Hematopoietic multipotent progenitor cell treated with erythropoietin and hydrocortisone succinate and interleukin-3 and kit ligand, for 15 days (in vitro differentiated cells): ENCODE data around the gene KRT31.
"Not testable (repeated sequence)": the region's sequence is repeated elsewhere in the genome, so short reads cannot be mapped to it uniquely, and the experiment has no call there.

Experiments
- DNase-seq: peaks from one replicate; pipeline ENCODE4 v3.0.0-alpha.2; 2015; ENCODE audit warnings: low spot score

Gene KRT31

DNA sequence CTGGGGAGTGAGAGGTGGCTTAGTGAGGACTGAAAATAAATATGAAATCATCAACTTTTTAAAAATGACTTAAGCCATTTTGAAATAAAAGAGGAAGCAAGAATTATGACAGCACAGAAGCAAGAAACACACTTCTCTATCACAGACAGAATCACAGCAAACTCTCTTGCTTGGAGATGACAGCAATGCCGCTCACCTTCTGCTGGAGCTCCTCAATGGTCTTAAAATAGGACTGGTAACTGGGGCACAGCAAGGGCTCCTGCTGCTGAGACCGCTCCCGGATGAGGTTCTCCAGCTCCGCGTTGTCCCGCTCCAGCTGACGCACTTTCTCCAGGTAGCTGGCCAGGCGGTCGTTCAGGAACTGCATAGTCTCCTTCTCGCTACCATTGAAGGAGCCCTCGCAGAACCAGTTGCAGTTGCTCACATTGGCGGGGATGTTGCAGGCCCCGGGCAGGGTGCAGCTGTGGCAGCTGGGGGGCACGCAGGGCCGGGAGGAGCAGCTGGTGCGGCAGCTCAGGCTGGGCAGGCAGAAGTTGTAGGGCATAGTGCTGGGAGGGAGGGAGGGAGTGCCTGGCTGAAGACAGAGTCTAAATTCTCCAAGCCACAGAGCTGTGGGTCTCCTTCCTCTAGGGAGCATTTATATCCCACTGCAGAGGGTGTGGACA is at the start of gene KRT31:
KRT31 (minus strand) TSS at position 613 of the 665 bp plus-strand sequence; CDS start at position 544, 69 bp downstream.
- no peak for DNase-seq

DNA sequence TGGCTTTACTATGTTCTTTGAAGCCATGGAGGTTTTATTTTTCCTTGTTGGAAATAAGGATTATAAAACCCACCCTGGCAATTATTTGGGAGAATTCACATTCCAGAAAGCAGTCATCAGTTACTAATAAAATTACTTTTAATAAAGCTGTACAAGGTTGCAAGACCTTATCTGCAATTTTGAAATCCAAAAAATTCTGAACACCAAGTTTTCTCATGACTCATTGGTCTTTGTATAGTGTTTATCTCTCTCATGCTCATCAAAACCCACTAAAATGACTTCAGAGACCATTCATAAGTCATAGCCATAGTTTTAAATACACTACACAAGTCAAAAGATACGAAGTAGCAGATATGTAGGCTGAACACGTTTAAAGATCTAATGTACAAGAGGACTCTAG is 49.4 kb upstream of the KRT31 start:
- DNase-seq: no peak

DNA sequence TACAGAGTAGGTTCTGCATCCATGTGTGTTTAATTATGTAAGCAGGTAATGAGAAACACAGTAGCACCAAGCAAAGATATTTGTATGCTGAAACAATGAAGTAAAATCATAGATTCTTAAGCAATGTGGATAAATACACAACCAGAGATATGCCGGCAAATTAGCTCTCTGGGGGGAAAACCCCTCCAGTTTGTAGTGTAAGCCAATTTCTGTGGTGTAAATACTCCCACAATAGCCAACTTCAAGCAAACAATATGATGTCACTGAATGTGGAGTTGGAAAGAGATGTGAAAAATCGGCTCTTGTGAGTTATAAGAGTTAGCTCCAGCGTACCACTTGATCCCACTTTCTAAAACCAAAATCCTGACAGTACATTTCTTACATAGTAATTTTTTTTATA is 47.2 kb upstream of the KRT31 start:
- no peak for DNase-seq

DNA sequence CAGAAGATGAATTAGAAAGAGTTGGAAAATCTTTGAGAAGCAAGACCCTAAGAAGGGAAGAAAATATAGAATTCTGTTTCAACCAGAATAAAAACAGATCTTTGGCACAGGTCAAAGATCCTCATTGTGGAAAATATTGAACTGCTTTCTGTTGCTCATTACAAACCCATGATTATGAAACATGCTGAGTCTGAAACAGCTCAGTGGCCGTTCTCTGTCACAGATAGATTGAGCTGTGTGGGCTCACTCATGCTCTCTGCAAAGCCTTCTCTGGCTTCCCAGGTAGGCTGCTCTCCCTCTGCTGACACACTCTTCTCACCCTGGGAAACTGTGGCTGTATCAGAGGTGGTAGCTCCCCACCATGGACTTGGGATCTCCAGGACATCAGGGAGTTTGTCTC is 46.8 kb upstream of the KRT31 start:
- DNase-seq: no peak

DNA sequence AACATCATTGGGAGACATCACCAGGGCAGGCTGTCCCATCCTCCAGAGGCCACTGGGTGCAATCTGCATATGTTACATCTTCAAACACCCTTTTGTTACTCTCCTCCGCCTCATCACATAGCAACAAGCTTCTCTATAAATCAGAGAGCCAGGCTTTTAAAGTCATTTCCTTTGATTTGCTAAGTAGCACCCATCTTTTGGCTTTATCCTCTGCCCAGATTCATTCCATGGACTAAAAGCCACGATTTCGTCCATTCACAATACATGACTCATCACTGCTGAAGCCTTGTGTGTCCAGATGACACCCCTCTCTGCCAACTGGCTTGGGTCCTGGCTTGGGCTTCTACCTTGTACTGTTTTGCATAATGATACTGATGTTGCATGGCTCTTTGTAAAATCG is 45.3 kb upstream of the KRT31 start:
- no peak for DNase-seq

DNA sequence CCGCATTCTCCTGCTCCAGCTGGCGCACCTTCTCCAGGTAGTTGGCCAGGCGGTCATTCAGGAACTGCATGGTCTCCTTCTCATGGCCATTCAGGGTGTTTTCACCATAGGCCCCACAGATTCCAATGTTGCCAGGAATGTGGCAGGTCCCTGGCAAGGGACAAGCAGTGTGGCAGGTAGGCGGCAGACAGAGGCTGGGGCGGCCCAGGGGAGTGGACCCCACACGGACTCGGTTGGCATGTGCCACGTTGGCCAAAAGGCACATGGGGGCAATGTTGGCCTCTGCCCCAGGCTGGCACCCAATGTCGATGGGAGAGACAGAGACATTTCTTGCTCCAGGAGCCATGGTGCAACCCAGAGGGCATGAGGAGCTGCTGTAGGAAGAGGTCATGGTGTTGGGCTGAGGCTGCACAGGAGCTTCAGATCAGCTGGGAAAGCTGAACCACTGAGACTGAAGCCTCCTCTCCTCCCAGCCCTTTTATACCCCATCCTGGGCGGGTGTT is 43.2 kb upstream of the KRT31 start, which contains the start of gene KRT38:
KRT38 (minus strand) TSS at position 453 of the 503 bp plus-strand sequence; CDS start at position 391, 62 bp downstream.
- DNase-seq: no peak

DNA sequence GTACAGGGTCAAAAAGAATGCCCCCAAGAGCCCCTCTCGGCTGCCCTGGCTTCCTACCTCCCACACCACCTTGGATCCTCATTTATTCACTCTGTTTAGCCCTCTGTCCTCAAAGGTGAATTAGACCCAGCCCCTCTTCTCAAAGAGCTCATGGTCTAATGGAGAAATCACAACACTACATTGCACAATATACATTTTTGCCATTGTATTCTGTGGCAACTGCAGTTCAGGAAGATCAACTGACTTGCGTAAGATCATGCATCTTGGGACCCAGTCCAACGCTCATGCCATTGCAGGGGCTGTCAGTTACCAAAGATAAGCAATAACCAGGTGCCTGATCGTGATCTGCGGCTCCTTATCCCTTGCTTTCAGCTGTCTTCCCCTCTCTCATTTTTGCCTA is 42.0 kb upstream of the KRT31 start:
- DNase-seq: no peak

DNA sequence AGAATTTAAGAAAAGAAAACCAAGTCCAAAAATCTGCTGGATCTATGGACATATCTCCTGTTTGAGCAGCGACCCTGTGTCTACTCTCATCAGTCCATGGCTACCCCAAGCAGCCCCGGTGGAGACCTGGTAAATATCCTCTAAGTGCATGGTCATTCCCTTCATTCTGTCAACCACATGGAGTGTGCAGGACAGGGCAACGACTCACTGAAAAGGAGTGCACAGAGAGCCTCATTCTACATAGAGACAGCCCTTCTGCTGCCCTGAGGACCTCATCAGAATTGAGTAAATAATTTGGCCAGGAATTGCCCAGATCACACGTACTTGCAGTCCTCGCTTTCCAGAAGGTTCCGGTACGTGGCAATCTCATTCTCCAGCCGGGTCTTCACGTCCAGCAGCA is 40.4 kb upstream of the KRT31 start:
- no peak for DNase-seq

DNA sequence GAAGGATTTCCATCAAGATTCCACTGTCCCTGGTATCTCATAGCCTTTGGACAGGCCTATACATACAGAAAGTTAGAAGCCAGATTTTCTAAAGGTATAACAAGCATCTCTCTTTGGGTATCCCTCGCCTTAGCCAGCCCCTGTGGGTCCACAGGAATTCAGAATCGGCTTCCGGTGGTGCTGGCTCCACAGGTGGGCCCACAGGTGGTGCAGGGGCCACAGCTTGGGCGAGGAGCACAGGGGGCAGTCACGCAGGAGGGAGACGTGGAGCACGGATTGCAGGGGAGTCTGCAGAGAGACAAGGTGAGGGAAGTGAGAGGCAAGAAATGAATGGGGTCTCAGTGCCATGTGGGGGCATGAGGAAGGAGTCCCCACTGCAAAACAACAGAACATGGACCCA is 39.8 kb upstream of the KRT31 start:
- no peak for DNase-seq

DNA sequence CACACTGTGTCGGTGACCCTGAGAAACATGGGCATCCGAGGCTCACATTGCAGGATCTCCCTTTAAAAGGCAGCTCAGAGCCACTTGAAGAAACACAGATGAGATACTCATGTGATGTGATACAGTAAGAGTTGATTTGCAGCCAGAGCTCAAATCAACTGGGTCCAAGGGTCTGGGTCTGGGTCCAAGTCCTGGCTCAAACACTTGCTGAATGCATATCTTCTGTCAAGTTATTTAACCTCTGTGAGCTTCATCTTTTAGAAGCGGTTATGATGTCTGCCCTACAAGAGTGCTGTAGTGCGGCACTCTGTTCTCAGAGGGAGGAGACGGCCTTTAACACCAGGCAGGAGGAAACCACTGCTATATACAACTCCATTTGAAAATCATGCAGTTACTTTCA is 37.0 kb upstream of the KRT31 start:
- DNase-seq: no peak

DNA sequence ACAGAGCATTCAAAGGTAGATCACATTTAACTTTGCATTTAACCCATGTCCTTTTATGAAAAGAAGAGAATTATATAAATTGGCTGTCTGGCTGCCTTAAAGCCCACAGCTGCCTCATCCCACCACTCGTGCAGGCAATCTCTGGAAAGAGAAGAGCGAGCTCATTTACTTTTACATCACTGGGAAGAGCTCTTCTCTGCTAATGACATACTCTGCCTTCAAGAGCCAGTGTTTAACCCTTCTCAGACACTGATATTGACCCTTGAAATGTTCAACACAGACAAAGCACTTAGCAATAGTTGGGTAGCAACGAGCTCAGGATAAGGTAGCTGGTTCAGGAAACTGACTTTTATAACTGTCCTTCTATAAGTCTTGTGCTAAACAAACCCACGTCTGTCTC is 36.6 kb upstream of the KRT31 start:
- DNase-seq: no peak

DNA sequence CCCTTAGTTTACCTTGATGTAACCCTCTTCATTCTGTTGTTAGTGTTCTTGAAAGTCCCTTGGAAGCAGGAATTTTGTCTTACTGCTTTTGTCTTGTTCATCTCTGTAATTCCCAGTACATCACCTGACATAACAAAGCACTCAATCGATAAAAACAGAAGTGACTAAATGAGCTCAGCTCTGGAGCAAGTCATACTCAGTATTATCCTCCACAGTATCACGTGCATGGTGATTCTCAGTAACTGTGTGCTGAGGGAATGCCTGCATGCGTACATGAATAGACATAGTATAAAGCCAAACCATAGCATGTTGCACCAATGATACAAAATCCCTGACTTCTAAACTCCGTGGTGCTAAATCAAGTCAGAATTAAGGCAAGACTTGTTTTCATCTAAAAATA is 36.2 kb upstream of the KRT31 start:
- DNase-seq: no peak

DNA sequence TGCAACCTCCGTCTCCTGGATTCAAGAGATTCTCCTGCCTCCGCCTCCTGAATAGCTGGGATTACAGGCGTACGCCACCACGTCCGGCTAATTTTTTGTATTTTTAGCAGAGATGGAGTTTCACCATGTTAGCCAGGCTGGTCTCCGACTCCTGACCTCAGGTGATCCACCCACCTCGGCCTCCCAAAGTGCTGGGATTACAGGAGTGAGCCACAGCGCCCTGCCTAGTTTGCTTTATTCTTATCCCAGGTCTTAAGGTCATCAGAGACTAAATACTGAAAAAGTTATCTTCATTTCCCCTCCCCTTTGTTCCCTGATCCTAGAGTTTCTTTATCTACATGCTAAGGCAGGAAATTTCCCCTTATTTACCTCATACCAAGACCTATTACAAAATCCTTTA is 33.0 kb upstream of the KRT31 start:
- not testable (repeated sequence) for DNase-seq

DNA sequence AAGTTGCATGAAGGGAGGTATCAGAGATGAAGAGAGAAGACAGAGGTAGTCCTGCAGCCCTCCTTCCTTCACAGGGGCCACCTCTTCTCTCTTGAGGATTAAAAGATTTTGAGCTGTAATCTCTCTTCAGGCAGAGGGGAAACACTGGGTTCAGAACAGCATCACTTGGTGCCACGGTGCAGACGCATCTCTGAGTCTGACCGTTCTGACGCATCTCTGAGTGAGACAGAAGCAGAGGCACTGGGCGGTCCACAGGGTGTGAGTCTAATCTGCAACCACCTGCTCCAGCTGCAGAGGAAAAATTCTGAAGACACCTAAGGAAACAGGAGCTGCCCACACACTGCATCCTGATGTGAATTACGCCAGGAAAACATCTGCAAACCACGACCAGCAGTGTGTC is 32.3 kb upstream of the KRT31 start:
- no peak for DNase-seq

DNA sequence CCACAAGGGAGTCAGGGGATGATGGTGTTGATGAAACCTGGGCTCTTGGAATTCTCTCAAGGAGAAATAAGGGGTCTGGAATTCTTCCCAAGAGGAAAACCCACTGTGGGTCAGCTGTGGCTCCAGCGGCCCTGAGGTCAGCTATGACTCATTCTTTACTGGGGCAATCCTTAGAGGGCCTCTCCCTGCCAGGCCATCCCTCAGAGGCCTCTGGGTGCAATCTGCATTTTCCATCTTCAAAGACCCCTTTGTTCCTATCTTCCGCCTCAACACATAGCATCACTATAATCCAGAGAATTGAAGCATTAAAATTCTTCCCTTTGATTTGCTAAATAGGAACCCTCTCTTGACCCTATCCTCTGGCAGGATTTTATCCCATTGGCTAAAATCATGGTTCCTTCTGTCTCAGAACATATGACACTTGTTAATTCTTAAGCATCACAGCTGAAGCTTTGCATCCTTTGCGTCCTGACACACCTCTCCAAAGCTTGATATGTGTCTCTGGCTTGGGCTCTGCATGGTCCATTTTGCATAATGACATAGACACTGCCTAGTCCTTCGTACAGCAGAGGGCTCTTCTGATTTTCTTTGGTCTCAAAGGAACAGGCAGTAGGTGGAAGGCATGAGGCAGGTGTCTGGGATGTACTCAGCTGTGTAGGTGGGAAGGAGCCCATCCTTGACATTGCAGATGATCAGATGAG is 31.3 kb upstream of the KRT31 start:
- no peak for DNase-seq

DNA sequence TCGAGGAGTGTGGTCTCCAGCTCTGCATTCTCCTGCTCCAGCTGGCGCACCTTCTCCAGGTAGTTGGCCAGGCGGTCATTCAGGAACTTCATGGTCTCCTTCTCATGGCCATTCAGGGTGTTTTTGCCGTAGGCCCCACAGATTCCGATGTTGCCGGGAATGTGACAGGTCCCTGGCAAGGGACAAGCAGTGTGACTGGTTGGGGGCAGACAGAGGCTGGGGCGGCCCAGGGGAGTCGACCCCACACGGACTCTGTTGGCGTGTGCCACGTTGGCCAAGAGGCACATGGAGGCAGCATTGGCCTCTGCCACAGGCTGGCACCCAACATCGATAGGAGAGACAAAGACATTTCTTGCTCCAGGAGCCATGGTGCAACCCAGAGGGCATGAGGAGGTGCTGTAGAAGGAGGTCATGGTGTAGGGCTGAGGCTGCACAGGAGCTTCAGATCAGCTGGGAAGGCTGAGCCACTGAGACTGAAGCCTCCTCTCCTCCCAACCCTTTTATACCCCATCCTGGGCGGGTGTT is 26.8 kb upstream of the KRT31 start, which contains the start of gene KRT37:
KRT37 (minus strand) TSS at position 475 of the 525 bp plus-strand sequence; CDS start at position 413, 62 bp downstream.
- no peak for DNase-seq

DNA sequence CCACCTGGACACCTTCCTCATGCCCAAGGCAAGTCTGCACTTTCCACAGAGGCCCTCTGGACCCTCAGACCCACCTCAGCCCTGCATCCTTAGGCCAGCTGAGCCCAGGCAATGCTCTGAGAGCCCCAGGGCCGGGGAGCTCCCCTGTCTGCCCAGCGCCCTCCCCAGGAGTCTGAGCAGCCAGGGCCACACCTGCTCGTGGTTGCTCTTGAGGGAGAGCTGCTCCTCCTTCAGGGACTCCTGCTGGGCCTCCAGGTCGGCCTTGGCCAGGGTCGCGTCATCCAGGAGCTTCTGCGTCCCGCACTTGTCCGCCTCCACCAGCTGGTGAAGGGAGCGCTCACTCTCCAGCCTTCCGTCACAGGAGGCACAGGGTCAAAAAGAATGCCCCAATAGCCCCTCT is 25.2 kb upstream of the KRT31 start:
- not testable (repeated sequence) for DNase-seq

DNA sequence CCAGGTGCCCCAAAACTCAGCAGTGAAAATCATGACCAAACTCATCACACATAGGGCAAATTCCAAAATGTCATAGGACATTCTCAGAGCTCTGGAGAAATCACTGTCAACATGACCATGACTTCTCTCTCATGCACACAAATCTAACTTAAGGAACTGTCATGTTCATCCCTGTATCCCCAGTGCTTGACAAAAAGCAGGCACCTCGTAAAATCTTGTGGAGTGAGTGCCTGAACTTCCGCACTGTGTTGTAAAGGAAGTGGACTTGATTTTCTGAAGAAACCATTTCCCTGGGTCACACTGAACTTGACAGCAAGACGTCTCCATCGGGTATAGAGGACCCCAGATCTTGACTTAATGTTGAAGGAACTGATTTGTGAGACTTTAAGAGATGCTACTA is 24.2 kb upstream of the KRT31 start:
- DNase-seq: no peak

DNA sequence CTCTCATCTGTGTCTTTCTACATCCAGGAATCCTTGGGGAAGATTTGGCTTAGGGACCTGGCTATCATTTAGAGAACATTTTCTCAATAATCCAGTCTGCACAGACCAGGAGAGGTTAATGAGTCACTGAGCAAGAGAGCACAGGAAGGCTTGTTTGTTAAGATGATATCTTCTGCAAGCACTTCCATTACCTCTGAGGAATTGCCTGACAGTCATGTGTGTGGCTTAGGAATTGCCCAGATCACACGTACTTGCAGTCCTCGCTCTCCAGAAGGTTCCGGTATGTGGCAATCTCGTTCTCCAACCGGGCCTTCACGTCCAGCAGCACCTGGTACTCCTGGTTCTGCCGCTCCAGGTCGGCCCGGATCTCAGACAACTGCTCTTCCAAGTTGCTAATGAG is 23.7 kb upstream of the KRT31 start:
- DNase-seq: no peak

DNA sequence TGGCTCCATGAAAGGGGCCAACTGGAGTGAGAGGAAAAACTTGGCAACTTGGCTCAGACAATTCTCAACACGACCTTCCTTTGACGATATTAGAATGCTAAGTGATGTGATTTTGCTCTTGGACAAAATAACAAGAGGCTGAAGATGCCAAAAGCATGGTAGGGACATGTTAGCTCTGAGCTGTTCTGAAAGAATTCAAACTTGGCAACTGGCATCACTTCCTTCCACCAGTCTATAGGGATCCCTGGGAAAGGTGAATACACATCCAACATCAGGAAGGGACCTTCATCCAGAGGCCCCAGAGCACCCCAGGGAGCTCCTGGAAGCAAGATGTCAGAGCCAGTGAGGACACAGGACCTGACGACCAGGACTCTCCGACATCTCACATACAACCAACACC is 22.7 kb upstream of the KRT31 start:
- no peak for DNase-seq

DNA sequence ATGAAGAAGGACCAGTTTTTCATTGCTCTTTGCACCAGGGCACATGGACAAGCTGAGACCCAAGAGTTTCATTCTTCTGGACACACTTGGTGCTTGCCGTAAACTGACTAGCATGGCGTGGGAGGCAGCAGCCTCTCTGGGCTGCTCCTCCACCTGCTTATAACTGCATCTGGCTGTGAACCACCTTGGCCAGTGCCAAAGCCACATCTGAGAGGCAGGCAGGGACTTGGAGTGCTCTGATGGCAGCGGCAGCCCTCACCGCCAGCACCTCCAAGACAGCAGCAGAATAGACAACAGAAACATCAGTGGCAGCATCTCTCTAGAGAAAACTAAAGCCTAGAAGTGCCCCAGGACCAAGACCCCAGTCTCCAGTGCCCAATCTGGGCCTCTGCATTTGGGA is 22.3 kb upstream of the KRT31 start:
- DNase-seq: no peak

DNA sequence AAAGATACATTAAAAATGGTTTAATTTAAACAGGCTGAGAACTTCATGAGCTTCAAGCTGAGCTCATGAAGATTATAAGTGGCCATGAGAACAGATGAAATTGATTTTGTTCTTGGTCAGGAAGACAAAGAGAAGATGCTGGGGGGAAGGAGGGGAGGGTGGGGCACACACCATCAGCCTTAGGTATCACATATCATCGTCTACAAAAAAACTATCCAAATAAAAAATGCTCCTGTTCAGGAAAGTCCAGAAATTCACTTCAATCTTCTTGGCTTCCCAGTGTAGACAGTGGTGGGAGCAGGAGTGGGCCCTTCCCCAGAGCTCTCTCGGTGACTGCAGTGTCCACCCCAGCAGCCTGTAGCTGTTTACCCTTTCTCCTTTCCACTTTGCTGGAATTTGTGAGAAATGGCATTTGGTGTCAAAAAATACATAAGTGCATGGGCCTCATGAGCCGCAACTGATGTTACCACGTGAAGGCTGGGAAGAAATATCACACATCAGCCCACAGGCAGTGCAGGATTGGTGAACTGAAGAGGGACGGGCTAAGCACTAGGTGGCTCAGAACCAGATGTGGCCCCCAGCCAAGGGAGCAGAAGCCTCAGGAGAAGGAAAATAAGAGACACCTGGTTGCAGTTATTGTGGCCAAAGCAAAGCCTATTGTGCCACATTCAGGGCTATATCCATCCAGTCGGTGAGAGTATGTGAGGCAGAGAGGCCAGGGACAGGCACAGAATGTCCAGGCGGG is 20.9 kb upstream of the KRT31 start:
- no peak for DNase-seq
